ENCODE data around the gene XPO5. TPM values are rescaled to one million over a fixed set of nuclear protein-coding genes. Genes with fewer than 3 reads are reported as not detected.
A peak's percentile ranks its signal among the peaks of the same experiment; 100 is the strongest.

Gene XPO5
- total and polyA plus RNA-seq, 9 of the 15 experiments (the other 6 are each of a cell fraction or from before 2014, with no cell fraction given), result 36.0 to 170 (median 99.1) TPM

- TF ChIP-seq, protein P1, sequence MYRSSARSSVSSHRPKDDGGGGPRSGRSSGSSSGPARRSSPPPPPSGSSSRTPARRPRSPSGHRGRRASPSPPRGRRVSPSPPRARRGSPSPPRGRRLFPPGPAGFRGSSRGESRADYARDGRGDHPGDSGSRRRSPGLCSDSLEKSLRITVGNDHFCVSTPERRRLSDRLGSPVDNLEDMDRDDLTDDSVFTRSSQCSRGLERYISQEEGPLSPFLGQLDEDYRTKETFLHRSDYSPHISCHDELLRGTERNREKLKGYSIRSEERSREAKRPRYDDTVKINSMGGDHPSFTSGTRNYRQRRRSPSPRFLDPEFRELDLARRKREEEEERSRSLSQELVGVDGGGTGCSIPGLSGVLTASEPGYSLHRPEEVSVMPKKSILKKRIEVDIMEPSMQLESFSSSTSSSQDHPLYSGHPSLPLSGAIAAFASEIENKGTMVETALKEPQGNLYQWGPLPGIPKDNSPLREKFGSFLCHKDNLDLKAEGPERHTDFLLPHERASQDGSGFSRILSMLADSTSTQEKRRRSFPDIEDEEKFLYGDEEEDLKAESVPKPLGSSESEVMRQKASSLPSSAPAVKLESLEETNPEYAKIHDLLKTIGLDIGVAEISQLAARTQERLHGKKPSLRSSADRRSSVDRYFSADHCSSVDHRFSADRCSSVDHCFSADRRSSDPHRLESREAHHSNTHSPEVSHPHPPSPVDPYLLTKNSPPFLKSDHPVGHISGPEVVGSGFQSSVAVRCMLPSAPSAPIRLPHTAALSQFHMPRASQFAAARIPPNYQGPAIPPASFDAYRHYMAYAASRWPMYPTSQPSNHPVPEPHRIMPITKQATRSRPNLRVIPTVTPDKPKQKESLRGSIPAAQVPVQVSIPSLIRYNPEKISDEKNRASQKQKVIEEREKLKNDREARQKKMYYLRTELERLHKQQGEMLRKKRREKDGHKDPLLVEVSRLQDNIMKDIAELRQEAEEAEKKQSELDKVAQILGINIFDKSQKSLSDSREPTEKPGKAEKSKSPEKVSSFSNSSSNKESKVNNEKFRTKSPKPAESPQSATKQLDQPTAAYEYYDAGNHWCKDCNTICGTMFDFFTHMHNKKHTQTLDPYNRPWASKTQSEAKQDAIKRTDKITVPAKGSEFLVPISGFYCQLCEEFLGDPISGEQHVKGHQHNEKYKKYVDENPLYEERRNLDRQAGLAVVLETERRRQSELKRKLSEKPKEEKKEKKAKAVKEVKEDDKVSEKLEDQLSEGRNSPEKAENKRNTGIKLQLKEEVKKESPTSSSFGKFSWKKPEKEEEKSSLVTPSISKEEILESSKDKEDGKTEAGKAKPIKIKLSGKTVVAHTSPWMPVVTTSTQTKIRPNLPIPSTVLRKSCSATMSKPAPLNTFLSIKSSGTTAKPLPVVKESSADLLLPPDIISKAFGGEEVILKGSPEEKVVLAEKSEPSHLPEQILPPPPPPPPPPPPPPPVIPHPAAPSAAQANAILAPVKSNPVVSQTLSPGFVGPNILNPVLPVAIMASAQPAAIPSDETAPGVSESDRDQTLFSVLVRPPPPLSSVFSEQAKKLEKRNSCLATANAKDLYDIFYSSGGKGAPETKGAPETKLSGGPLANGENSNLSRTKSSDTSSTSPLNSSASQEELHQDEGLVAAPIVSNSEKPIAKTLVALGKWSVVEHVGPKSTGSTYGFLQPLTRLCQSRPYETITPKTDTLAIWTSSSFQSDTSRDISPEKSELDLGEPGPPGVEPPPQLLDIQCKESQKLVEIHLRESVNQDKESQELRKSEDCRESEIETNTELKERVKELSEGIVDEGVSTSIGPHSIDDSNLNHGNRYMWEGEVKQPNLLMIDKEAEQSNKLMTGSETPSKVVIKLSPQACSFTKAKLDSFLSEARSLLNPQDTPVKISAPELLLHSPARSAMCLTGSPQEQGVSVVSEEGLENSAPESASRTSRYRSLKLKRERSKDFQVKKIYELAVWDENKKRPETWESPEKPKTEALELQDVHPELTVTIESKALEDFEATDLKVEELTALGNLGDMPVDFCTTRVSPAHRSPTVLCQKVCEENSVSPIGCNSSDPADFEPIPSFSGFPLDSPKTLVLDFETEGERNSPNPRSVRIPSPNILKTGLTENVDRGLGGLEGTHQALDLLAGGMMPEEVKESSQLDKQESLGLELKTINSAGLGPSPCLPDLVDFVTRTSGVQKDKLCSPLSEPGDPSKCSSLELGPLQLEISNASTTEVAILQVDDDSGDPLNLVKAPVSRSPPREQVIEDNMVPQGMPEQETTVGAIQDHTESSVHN (IDR thresholded peaks at IDR 0.05; ENCODE audit: borderline replicate concordance in 1 of 2, low read depth in 1 of 2), result no peak
- no peak for TF ChIP-seq ARID3B (CRISPR knock-in tag; IDR thresholded peaks at IDR 0.05; ENCODE audit: borderline replicate concordance)
- no peak for TF ChIP-seq CEBPG (CRISPR knock-in tag; IDR thresholded peaks at IDR 0.05)
- TF ChIP-seq CEBPG (tag; conservative IDR thresholded peaks at IDR 0.05 in 1 of 2, IDR thresholded peaks at IDR 0.05 in 1 of 2), result peak in 1 of 2 experiments; percentile 17; a peak in 1 of 4 replicates
- TF ChIP-seq NFIX (CRISPR knock-in tag; IDR thresholded peaks at IDR 0.05; ENCODE audit: low read depth), result 0 out of 2 replicates have a peak, but pooled peaks have one; percentile 23
- TF ChIP-seq NFIC (IDR thresholded peaks at IDR 0.05), result peak; percentile 89
- 0 out of 2 replicates have a peak, but pooled peaks have one; percentile 17 for TF ChIP-seq FOSL1 (tag; conservative IDR thresholded peaks at IDR 0.05)
Observed at GRCh38 chr6:43604174-43604573, 28.3 kb upstream of the XPO5 start (continued).
